GM20000 (cell line): ENCODE measurements around the gene CTNND2.

ENCODE experiments used
- DNase-seq: peaks from one replicate; pipeline ENCODE4 v3.0.0; 2012; ENCODE audit warnings: low spot score
- CTCF ChIP-seq: IDR thresholded peaks from 2 replicates; pipeline ENCODE4 v1.5.1; 2012; ENCODE audit warnings: mild to moderate bottlenecking, control low read depth; ENCODE audit errors: extremely low read depth, missing control alignments

CTNND2 gene

GRCh38 chr5:11452852-11453251, 451.4 kb downstream of the CTNND2 start:
- no peak for DNase-seq
- TF ChIP-seq CTCF: no peak

GRCh38 chr5:11449966-11450365, 454.3 kb downstream of the CTNND2 start:
- TF ChIP-seq CTCF: no peak
- DNase-seq: no peak

GRCh38 chr5:11449217-11449616, 455.0 kb downstream of the CTNND2 start:
- DNase-seq: no peak
- no peak for TF ChIP-seq CTCF

- no peak for DNase-seq
- no peak for TF ChIP-seq CTCF
Measured at GRCh38 chr5:11443831-11444230, 460.4 kb downstream of the CTNND2 start.

- no peak for DNase-seq
- TF ChIP-seq CTCF: no peak
Measured at GRCh38 chr5:11432116-11432515, 472.1 kb downstream of the CTNND2 start.

GRCh38 chr5:11429254-11429653, 475.0 kb downstream of the CTNND2 start:
- no peak for TF ChIP-seq CTCF
- DNase-seq: no peak

GRCh38 chr5:11427569-11427968, 476.7 kb downstream of the CTNND2 start:
- no peak for TF ChIP-seq CTCF
- no peak for DNase-seq

GRCh38 chr5:11426442-11426841, 477.8 kb downstream of the CTNND2 start:
- DNase-seq: no peak
- TF ChIP-seq CTCF: no peak
